ENCODE data around the gene ZNF586.
A peak's percentile ranks its signal among the peaks of the same experiment; 100 is the strongest.

ZNF586 gene

DNA sequence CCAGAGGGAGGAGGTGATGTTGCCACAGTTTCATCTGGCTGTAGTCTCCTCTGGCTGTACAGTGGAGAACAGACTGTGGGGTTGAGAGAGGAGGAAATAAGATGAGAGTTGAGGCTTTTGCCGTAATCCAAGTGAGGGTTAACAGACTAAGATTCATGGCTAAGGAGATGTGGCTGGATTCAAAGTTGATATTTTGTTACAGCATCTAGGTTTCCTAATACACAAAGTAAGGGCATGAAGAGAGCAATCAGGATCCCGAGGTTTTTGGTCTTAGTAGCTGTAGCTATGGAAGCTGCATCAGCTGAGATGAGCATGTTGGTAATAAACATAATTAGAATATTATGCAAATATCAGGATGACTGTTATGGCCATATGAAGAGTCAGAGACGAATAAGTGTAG lies 21.4 kb upstream of the ZNF586 start:
- no peak for DNase-seq (ENCODE audit: low read depth, low spot score)
- Histone ChIP-seq H3K4me1 (ENCODE audit: insufficient read depth, insufficient read length) (no peaks in the 10 kb centered on the region), H3K27me3 (ENCODE audit: insufficient read depth, insufficient read length) (no peaks in the 10 kb centered on the region), H3K36me3 (ENCODE audit: insufficient read depth, insufficient read length, low read length) (peaks cover 45% of the 10 kb centered on the region), H3K9ac (ENCODE audit: insufficient read length, low read depth) (peak overlapping the region; percentile 6), H3K4me3 (ENCODE audit: insufficient read length, low read depth) (peak overlapping the region; percentile 93), H3K9me3 (ENCODE audit: insufficient read depth, low read length) (no peaks in the 10 kb centered on the region)
- TF ChIP-seq ZNF274 (IDR thresholded peaks at IDR 0.05; ENCODE audit: low read depth, low read length), result no peak
- no peak for TF ChIP-seq YY1 (IDR thresholded peaks at IDR 0.05; ENCODE audit: insufficient read depth, insufficient read length)
- no peak for TF ChIP-seq SUZ12 (IDR thresholded peaks at IDR 0.05; ENCODE audit: extremely low read depth, insufficient read depth, insufficient read length)

DNA sequence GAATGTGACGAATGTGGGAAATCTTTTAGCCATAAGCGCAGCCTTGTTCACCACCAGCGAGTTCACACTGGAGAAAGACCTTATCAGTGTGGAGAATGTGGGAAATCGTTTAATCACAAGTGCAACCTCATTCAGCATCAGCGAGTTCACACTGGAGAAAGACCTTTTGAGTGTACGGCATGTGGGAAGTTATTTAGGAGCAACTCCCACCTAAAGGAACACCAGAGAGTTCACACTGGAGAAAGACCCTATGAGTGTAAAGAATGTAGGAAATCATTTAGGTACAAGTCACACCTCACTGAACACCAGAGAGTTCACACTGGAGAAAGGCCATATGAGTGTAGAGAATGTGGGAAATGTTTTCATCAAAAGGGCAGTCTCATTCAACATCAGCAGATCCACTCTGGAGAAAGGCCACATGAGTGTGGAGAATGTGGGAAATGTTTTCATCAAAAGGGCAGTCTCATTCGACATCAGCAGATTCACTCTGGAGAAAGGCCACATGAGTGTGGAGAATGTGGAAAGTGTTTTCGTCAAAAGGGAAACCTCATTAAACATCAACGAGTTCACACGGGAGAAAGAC lies 15.3 kb upstream of the ZNF586 start:
- Histone ChIP-seq H3K36me3 (ENCODE audit: insufficient read depth, insufficient read length, low read length) (peaks cover 92% of the 10 kb centered on the region), H3K4me1 (ENCODE audit: insufficient read depth, insufficient read length) (no peaks in the 10 kb centered on the region), H3K27me3 (ENCODE audit: insufficient read depth, insufficient read length) (no peaks in the 10 kb centered on the region), H3K9me3 (ENCODE audit: insufficient read depth, low read length) (no peaks in the 10 kb centered on the region), H3K9ac (ENCODE audit: insufficient read length, low read depth) (no peak overlapping the region), H3K4me3 (ENCODE audit: insufficient read length, low read depth) (no peak overlapping the region)
- TF ChIP-seq YY1 (IDR thresholded peaks at IDR 0.05; ENCODE audit: insufficient read depth, insufficient read length), result no peak
- TF ChIP-seq ZNF274 (IDR thresholded peaks at IDR 0.05; ENCODE audit: low read depth, low read length), result no peak
- no peak for TF ChIP-seq SUZ12 (IDR thresholded peaks at IDR 0.05; ENCODE audit: extremely low read depth, insufficient read depth, insufficient read length)
- no peak for DNase-seq (ENCODE audit: low read depth, low spot score)

DNA sequence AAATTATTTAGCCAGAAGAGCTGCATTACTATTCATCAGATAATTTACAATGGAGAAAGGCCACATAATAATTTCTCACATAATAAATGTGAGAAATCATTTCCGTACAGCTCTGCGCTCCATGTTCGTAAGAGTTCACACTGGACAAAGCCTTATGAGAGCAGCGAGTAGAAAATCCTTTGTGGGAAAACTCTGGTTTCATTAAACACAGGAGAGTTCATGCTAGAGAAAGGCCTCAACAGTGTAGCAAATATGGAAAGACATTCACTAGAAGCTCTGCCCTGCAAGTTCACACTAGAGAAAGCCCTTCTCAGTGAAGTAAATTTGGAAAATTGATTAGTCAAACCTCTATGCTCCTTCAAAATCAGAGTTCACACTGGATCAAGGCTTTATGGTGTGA lies 14.4 kb upstream of the ZNF586 start:
- Histone ChIP-seq H3K9ac (ENCODE audit: insufficient read length, low read depth) (no peak overlapping the region), H3K4me1 (ENCODE audit: insufficient read depth, insufficient read length) (no peaks in the 10 kb centered on the region), H3K4me3 (ENCODE audit: insufficient read length, low read depth) (no peak overlapping the region), H3K9me3 (ENCODE audit: insufficient read depth, low read length) (no peaks in the 10 kb centered on the region), H3K27me3 (ENCODE audit: insufficient read depth, insufficient read length) (no peaks in the 10 kb centered on the region), H3K36me3 (ENCODE audit: insufficient read depth, insufficient read length, low read length) (peaks cover 92% of the 10 kb centered on the region)
- DNase-seq (ENCODE audit: low read depth, low spot score), result no peak
- TF ChIP-seq ZNF274 (IDR thresholded peaks at IDR 0.05; ENCODE audit: low read depth, low read length), result no peak
- TF ChIP-seq SUZ12 (IDR thresholded peaks at IDR 0.05; ENCODE audit: extremely low read depth, insufficient read depth, insufficient read length), result no peak
- TF ChIP-seq YY1 (IDR thresholded peaks at IDR 0.05; ENCODE audit: insufficient read depth, insufficient read length), result no peak

DNA sequence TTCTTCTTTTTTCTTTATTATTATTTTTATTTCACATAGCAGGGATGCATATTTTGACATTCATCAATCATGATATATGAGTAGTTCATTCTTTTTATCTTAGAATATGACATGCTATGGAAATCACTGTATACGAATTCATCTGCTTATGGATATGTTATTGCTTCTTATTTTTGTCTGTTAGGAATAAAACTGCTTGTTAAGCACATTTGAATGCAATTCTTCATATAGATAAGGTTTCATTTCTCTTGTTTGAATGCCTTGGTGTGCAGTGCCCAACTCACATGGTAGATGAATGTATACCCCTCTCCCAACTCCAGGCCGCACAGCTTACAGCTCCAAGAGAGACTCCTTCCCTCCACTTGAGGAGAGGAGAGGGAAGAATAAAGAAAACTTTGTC lies 11.5 kb upstream of the ZNF586 start:
- DNase-seq (ENCODE audit: low read depth, low spot score), result no peak

DNA sequence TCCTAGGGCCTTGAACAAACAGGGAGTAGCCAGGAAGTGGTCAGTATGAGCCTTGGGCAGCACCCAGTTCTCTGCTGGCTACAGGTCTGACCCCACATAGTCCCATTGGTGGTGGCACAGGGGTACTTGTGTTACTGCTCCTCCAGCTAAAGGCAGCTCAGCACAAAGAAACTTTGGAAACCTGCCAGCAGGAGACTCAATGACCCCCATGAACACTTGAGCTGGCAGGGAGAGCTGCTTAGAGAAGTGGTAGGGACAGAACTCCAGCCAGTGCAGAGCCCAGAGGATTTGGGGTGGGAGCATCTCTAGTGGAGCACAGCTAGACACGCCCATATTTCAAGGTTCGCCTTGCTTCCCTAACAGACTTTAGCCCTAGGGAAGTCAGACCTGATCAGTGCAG lies 10.4 kb upstream of the ZNF586 start:
- no peak for TF ChIP-seq SUZ12 (IDR thresholded peaks at IDR 0.05; ENCODE audit: extremely low read depth, insufficient read depth, insufficient read length)
- no peak for TF ChIP-seq ZNF274 (IDR thresholded peaks at IDR 0.05; ENCODE audit: low read depth, low read length)
- no peak for TF ChIP-seq YY1 (IDR thresholded peaks at IDR 0.05; ENCODE audit: insufficient read depth, insufficient read length)
- no peaks in the 10 kb centered on the region for H3K27me3 ChIP-seq (ENCODE audit: insufficient read depth, insufficient read length)
- H3K9ac ChIP-seq (ENCODE audit: insufficient read length, low read depth), result no peak overlapping the region
- H3K4me1 ChIP-seq (ENCODE audit: insufficient read depth, insufficient read length), result no peaks in the 10 kb centered on the region
- no peak for DNase-seq (ENCODE audit: low read depth, low spot score)
- no peak overlapping the region for H3K4me3 ChIP-seq (ENCODE audit: insufficient read length, low read depth)
- peaks cover 78% of the 10 kb centered on the region for H3K36me3 ChIP-seq (ENCODE audit: insufficient read depth, insufficient read length, low read length)
- H3K9me3 ChIP-seq (ENCODE audit: insufficient read depth, low read length), result no peaks in the 10 kb centered on the region

More for the DNA sequence above, 11.5 kb upstream of the ZNF586 start:
- no peak overlapping the region for H3K9ac ChIP-seq (ENCODE audit: insufficient read length, low read depth)
- H3K4me3 ChIP-seq (ENCODE audit: insufficient read length, low read depth), result no peak overlapping the region
- no peaks in the 10 kb centered on the region for H3K9me3 ChIP-seq (ENCODE audit: insufficient read depth, low read length)
- peaks cover 84% of the 10 kb centered on the region for H3K36me3 ChIP-seq (ENCODE audit: insufficient read depth, insufficient read length, low read length)
- no peaks in the 10 kb centered on the region for H3K27me3 ChIP-seq (ENCODE audit: insufficient read depth, insufficient read length)
- no peaks in the 10 kb centered on the region for H3K4me1 ChIP-seq (ENCODE audit: insufficient read depth, insufficient read length)
- TF ChIP-seq SUZ12 (IDR thresholded peaks at IDR 0.05; ENCODE audit: extremely low read depth, insufficient read depth, insufficient read length) (no peak), ZNF274 (IDR thresholded peaks at IDR 0.05; ENCODE audit: low read depth, low read length) (no peak), YY1 (IDR thresholded peaks at IDR 0.05; ENCODE audit: insufficient read depth, insufficient read length) (no peak)

DNA sequence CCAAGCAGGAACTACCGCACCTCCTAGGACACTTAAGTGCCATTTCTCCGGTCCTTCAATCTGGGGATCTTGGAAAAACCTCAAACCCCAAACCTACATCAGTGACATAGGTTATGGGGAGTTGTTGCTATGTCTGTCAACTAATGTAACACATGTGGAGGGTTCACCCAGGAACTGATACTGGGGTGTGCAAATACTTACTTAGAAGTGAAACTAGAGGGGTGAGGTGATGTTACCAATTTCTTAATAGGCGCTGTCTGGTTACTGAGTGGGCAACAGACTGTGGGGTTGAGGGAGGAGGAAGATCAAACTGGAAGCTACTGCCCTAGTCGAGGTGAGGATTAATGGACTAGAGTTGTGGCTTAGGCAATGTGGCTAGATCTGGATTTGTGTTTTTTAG lies 1.9 kb downstream of the ZNF586 start:
- Histone ChIP-seq H3K4me3 (ENCODE audit: insufficient read length, low read depth) (no peak overlapping the region), H3K9ac (ENCODE audit: insufficient read length, low read depth) (no peak overlapping the region), H3K4me1 (ENCODE audit: insufficient read depth, insufficient read length) (no peaks in the 10 kb centered on the region), H3K9me3 (ENCODE audit: insufficient read depth, low read length) (no peaks in the 10 kb centered on the region), H3K27me3 (ENCODE audit: insufficient read depth, insufficient read length) (no peaks in the 10 kb centered on the region), H3K36me3 (ENCODE audit: insufficient read depth, insufficient read length, low read length) (peaks cover 37% of the 10 kb centered on the region)
- no peak for TF ChIP-seq YY1 (IDR thresholded peaks at IDR 0.05; ENCODE audit: insufficient read depth, insufficient read length)
- no peak for TF ChIP-seq ZNF274 (IDR thresholded peaks at IDR 0.05; ENCODE audit: low read depth, low read length)
- no peak for TF ChIP-seq SUZ12 (IDR thresholded peaks at IDR 0.05; ENCODE audit: extremely low read depth, insufficient read depth, insufficient read length)
- no peak for DNase-seq (ENCODE audit: low read depth, low spot score)

DNA sequence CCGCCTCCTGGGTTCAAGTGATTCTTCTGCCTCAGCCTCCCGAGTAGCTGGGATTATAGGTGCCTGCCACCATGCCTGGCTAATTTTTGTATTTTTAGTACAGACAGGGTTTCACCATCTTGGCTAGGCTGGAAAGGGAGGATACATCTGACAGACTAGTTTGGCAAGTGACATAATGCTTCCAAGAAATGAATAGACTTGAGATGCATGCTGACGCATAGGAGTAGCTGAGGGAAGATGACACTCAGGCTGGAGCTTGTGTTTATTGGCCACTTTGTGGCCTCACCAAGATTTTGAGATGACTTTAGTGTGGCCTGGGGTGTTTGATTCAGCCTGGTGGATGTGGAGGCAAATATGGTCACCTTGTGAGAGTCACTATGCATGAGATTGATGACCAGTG lies 4.0 kb downstream of the ZNF586 start:
- no peak overlapping the region for H3K4me3 ChIP-seq (ENCODE audit: insufficient read length, low read depth)
- no peak overlapping the region for H3K9ac ChIP-seq (ENCODE audit: insufficient read length, low read depth)
- H3K36me3 ChIP-seq (ENCODE audit: insufficient read depth, insufficient read length, low read length), result peaks cover 57% of the 10 kb centered on the region
- TF ChIP-seq SUZ12 (IDR thresholded peaks at IDR 0.05; ENCODE audit: extremely low read depth, insufficient read depth, insufficient read length) (no peak), ZNF274 (IDR thresholded peaks at IDR 0.05; ENCODE audit: low read depth, low read length) (no peak), YY1 (IDR thresholded peaks at IDR 0.05; ENCODE audit: insufficient read depth, insufficient read length) (no peak)
- no peaks in the 10 kb centered on the region for H3K4me1 ChIP-seq (ENCODE audit: insufficient read depth, insufficient read length)
- no peak for DNase-seq (ENCODE audit: low read depth, low spot score)
- no peaks in the 10 kb centered on the region for H3K27me3 ChIP-seq (ENCODE audit: insufficient read depth, insufficient read length)
- no peaks in the 10 kb centered on the region for H3K9me3 ChIP-seq (ENCODE audit: insufficient read depth, low read length)
